Central memory CD8-positive, alpha-beta T cell (primary cell): ENCODE results near the gene ZCCHC18.
A peak's percentile ranks its signal among the peaks of the same experiment; 100 is the strongest.
"Not testable (repeated sequence)": the region's sequence is repeated elsewhere in the genome, so short reads cannot be mapped to it uniquely, and the experiment has no call there.

Source experiments
- ATAC-seq: fragments of 150-1000 bp; cut with Tn5 transposase; replicated peaks from 2 replicates; pipeline ENCODE4 v1.10.0; 2022; ENCODE audit warnings: mild to moderate bottlenecking, moderate FRiP score, moderate number of reproducible peaks; ENCODE audit not compliant: poor library complexity, severe bottlenecking; ENCODE audit errors: extremely low read depth
- DNase-seq, 2 donors: peaks; one replicate each; pipeline ENCODE4 v3.0.0; 2021; ENCODE audit warnings: low spot score in 2 of 2
- H3K27ac Mint-ChIP-seq: one replicate; pipeline ENCODE4 v1.8.0; 2022; ENCODE audit warnings: low read depth, mild to moderate bottlenecking, moderate library complexity, mixed read lengths
- H3K27me3 Mint-ChIP-seq: one replicate; pipeline ENCODE4 v1.8.0; 2022; ENCODE audit warnings: mixed read lengths
- H3K36me3 Mint-ChIP-seq: one replicate; pipeline ENCODE4 v1.8.0; 2022; ENCODE audit warnings: mild to moderate bottlenecking, moderate library complexity, mixed read lengths; ENCODE audit not compliant: insufficient read depth
- H3K4me1 Mint-ChIP-seq: one replicate; pipeline ENCODE4 v1.8.0; 2022; ENCODE audit warnings: mixed read lengths
- H3K4me3 Mint-ChIP-seq: one replicate; pipeline ENCODE4 v1.8.0; 2022; ENCODE audit warnings: mild to moderate bottlenecking, moderate library complexity, mixed read lengths
- H3K9me3 Mint-ChIP-seq: one replicate; pipeline ENCODE4 v1.8.0; 2022; ENCODE audit warnings: mixed read lengths

ZCCHC18 gene

DNA sequence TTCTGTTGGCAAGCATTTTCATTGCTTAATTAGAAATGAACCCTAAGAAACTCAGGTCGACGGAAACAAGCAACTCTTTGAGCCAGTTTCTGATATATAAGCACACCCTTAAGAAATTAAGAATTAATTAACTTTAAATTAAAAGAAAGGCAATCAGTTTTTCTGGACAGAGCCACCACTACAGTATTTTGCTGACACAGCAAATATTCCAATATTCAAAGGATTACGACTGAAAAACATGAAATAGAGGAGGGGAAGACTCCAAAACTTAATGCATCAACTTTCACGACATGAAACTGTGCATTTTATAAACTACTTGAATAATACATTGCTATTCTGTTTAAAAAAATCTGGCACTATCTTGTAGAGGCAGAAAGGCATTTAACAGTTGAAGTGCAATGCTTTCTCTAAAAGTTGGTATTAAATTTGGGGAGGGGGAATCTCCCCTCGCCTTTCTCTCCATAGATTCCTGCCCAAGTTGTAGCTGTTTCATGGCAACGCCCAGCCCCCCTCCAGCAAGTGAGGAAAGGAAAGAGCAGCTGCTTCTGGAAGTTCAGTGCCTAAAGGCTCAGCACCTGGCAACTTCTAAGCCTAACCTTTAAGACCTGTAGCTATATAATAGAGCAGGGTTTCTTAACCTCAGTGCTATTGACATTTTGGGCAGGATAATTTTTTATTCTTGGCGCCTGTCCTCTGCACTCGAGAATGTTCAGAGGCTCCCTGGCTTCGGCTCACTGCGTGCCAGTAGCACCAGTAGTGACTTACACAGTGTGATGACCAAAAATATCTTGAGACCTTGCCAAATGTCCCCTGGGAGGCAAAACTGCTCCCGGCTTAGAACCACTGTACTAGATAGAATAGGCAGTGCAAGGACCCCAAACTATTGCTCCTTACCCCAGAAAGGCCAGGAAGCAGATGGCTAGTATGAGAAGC is 6.7 kb upstream of the ZCCHC18 start:
- peak overlapping the region; percentile 88 for H3K27ac Mint-ChIP-seq
- peaks cover 39% of the 10 kb centered on the region for H3K4me1 Mint-ChIP-seq
- H3K36me3 Mint-ChIP-seq: peaks cover 9% of the 10 kb centered on the region
- ATAC-seq (no peak), DNase-seq (no peak)
- no peak overlapping the region for H3K4me3 Mint-ChIP-seq
- no peaks in the 10 kb centered on the region for H3K27me3 Mint-ChIP-seq
- no peaks in the 10 kb centered on the region for H3K9me3 Mint-ChIP-seq

DNA sequence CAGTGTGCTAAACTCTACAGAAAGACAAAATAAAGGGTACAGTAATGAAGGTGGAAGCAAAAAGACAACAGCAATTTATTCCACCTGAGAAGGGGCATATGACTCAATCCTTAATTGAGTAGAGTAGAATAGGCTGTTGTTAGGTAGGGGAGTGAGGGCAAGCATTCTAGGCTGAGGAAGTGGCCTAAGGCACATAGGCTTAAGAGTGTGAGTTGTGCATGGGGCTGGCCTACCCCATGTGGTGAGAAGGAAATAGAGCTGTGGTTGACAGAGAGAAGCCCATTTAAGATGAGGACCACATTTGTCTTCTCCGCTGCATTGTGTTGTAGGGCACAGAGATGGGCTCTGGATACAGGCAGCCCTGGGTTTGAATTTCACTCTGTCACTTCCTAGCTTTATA is 3.4 kb upstream of the ZCCHC18 start:
- Mint-ChIP-seq H3K36me3 (peaks cover 7% of the 10 kb centered on the region), H3K9me3 (no peaks in the 10 kb centered on the region), H3K4me3 (peak overlapping the region; percentile 48), H3K27me3 (no peaks in the 10 kb centered on the region), H3K27ac (peak overlapping the region; percentile 90), H3K4me1 (peaks cover 52% of the 10 kb centered on the region)
- DNase-seq (no peak), ATAC-seq (no peak)

DNA sequence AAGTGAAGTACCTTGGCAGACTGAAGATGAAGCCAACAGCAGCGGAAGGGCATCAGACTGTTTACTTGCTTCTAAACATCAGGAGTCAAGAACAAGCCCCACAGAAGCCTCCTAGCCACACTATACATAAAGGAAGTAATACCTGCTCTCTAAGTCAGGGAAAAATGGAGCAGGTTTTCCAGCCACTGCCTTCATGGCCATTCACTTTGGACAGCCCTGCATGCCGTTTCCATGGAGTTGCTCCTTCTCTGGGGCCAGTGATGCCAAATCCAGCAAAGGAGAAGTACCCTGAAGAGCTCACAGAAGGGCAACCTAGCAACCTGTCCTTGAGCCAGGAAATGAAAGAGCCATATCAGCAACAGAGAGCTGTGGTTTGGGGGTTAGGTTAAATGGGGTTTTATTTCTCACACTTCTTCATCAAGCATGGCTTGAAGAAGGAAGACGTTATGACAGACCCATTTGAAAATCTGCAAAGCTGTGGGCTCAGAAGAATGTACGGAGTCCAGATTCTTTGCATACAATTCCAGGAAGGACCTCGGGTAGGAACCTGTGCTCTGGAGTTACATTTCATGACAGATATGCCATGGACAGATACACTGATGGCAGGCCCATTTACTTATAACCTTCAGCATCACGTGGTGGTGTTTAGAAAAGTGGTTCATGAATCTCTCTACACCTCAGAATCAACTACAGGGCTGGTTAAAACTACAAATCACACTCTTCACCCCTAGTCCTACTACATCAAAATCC is 1.7 kb upstream of the ZCCHC18 start:
- not testable (repeated sequence) for H3K27me3 Mint-ChIP-seq, H3K36me3 Mint-ChIP-seq, H3K9me3 Mint-ChIP-seq
- H3K4me1 Mint-ChIP-seq: peaks cover 61% of the 10 kb centered on the region
- ATAC-seq: peak; percentile 73
- peak overlapping the region; percentile 90 for H3K27ac Mint-ChIP-seq
- peak in 1 of 2 donors; percentile 49 for DNase-seq
- peak overlapping the region; percentile 94 for H3K4me3 Mint-ChIP-seq

DNA sequence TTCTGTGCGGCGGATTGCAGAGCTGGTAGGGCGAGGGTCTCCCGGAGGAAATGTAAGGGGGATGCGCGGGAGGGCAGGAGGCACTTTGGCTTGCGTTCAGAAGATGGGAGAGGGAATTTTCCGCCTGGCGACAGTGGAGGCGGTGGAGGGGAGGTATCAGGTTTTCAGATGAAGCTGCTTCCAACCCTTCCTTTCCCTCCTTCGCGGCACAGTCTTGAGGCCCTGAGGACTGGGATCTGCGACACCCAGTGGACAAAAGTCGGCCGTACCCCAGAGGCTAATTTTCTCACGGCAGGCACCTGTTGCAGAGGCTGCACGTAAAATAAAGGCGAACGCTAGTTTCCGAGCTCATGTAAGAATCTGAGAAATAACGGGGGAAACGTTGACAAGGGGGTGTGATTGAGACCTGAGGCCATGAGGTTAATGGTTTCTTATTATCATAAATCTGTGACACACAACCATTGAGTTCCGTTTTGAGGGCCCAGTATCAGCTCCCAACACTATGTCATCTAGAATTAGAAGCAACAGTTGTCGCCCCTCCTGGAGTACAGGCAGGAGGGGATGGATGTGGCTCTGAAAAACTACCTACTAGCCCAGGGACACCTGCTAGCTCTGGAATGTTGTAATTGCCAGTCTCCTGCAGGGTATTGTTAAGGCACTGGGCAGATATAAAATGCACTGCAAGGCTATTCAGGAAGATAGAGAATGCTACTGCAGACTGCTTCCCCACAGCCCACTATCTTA is 1.1 kb downstream of the ZCCHC18 start:
- Mint-ChIP-seq H3K27ac (peak overlapping the region; percentile 90), H3K4me3 (peak overlapping the region; percentile 94), H3K36me3 (peaks cover 7% of the 10 kb centered on the region), H3K4me1 (peaks cover 36% of the 10 kb centered on the region), H3K27me3 (no peaks in the 10 kb centered on the region), H3K9me3 (no peaks in the 10 kb centered on the region)
- DNase-seq: peak in 1 of 2 donors; percentile 28
- peak; percentile 25 for ATAC-seq

DNA sequence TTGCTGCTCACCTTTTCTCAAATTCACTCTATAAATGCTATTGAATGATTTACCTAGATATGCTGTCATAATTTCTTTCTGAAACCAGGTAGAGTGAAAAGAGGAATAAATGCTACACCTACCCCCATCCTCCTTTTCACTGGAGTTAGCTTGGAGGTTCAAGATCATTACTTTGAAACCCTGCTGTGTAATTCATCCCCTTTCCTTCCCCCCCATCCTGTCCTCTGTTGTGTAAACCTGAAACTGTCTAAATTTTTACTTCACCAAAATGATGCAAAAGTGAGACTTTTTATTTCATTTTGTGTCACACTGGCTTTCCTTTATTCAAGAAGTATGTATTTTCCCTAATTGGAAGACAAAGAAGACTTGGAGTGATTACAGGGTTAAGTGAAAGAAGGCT is 5.4 kb downstream of the ZCCHC18 start:
- peaks cover 27% of the 10 kb centered on the region for H3K4me1 Mint-ChIP-seq
- H3K9me3 Mint-ChIP-seq: no peaks in the 10 kb centered on the region
- H3K27me3 Mint-ChIP-seq: no peaks in the 10 kb centered on the region
- DNase-seq (no peak), ATAC-seq (no peak)
- no peaks in the 10 kb centered on the region for H3K36me3 Mint-ChIP-seq
- H3K4me3 Mint-ChIP-seq: no peak overlapping the region
- no peak overlapping the region for H3K27ac Mint-ChIP-seq

DNA sequence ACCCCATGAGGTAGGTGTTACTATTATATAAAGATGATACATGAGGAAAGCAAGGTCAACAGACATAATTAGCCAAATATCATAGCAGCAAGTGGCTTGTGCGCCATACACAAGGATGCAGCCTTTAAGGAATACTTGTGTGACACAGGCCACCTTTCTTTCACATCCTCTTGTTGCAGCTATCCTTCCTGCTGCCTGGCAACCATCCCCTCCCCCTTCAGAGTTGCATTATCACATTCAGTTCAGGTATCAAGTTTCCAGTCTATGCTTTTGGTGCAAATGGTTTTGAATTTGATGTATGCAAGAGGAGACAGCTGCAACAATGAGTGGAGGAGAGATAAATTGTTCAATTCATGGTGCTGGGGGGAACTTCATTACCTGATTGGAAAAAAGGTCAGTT is 6.4 kb downstream of the ZCCHC18 start:
- peaks cover 29% of the 10 kb centered on the region for H3K4me1 Mint-ChIP-seq
- DNase-seq (no peak), ATAC-seq (no peak)
- H3K36me3 Mint-ChIP-seq: no peaks in the 10 kb centered on the region
- H3K9me3 Mint-ChIP-seq: no peaks in the 10 kb centered on the region
- H3K4me3 Mint-ChIP-seq: no peak overlapping the region
- no peak overlapping the region for H3K27ac Mint-ChIP-seq
- H3K27me3 Mint-ChIP-seq: no peaks in the 10 kb centered on the region

DNA sequence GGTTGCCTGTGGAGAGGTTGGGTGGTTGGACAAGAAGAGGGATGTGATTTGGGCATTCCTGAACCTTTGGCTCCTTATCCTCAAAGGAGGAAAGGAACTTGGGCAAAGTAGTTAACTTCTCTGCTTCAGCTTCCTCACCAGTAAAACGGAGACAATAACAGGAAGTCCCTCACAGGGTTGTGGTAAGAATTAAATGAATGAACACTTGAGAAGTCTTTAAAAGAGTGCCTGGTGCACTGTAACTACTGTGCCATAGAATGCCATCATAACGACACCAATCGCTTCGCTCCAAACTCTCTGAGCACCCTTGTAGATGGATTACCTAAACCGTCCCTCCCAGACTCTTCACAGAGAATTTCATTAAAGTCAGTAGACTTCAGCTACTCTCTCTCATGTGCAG is 10.5 kb downstream of the ZCCHC18 start:
- H3K27ac Mint-ChIP-seq: peak overlapping the region; percentile 70
- DNase-seq: no peak
- no peaks in the 10 kb centered on the region for H3K9me3 Mint-ChIP-seq
- H3K36me3 Mint-ChIP-seq: peaks cover 7% of the 10 kb centered on the region
- ATAC-seq: peak; percentile 82
- peaks cover 21% of the 10 kb centered on the region for H3K4me1 Mint-ChIP-seq
- no peak overlapping the region for H3K4me3 Mint-ChIP-seq
- H3K27me3 Mint-ChIP-seq: no peaks in the 10 kb centered on the region

DNA sequence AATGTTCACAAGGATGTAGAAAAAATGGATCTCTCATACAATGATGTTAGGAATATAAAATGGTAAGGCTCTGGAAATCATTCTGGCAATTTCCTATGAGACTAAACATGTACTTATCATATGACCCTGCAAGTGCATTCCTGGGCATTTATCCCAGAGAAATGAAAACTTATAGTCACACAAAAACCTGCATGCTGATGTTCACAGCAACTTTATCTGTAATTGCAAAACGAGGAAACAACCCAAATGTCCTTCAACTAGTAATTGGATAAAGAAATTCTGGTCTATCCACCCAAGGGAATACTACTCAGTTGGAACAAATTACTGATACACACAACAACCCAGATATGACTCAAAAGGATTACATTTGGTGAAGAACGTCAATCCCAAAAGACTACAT is 14.5 kb downstream of the ZCCHC18 start:
- DNase-seq (no peak), ATAC-seq (no peak)
- H3K4me1 Mint-ChIP-seq: peaks cover 15% of the 10 kb centered on the region
- peaks cover 15% of the 10 kb centered on the region for H3K36me3 Mint-ChIP-seq
- no peaks in the 10 kb centered on the region for H3K9me3 Mint-ChIP-seq
- no peak overlapping the region for H3K27ac Mint-ChIP-seq
- H3K4me3 Mint-ChIP-seq: no peak overlapping the region
- H3K27me3 Mint-ChIP-seq: no peaks in the 10 kb centered on the region

DNA sequence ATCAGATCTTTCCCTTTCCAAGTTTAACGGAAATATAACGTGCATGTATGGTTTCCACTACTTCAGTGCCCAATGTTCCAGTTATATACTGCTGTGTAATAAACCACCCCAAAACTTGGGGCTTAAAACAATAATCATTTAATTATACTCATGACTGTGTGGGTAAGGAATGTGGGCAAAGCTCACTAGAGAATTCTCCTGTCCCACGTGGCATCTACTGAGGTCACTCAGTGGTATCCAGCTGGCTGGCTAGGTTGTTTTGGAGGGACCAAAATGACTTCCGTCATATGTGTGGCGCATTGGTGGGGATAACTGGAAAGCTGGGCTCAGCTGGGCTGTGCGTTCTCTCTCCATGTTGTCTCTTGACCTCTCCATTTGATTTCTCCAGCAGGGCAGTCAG is 18.5 kb downstream of the ZCCHC18 start:
- Mint-ChIP-seq H3K4me1 (peaks cover 15% of the 10 kb centered on the region), H3K4me3 (no peak overlapping the region), H3K27ac (no peak overlapping the region), H3K9me3 (no peaks in the 10 kb centered on the region), H3K27me3 (no peaks in the 10 kb centered on the region), H3K36me3 (peaks cover 11% of the 10 kb centered on the region)
- DNase-seq (no peak), ATAC-seq (no peak)

DNA sequence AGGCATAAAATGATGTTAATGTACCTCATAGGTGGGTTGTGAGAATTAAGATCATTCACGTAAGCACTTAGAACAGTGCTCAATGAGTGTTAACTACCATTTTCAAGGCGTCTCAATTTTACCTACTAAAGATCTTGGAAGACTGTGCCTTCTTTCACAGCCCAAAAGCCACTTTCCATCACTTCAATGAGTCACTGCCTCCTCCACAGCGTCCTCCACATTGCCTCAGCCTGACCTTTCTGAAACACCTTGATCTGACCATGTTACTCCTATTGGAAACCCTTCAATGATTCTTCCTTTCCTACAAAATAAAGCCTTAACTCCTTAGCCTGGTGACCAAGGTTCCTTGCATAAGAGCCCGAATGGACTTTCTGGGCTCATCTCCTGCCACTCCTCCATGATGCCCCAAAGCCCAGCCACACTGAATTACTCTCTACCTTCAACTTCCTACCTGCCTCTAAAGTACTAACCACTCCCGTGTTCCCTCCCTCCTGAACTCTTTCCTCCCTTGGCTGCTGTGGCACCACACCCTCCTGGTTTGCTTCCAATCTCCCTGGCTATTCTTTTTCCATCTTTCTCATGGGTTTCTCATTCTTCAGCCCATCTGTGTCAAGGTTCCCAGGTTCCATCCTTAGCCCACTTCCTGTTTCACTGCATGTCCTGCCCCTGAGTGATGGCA is 22.4 kb downstream of the ZCCHC18 start:
- no peak overlapping the region for H3K4me3 Mint-ChIP-seq
- H3K9me3 Mint-ChIP-seq: no peaks in the 10 kb centered on the region
- peaks cover 8% of the 10 kb centered on the region for H3K36me3 Mint-ChIP-seq
- ATAC-seq (no peak), DNase-seq (no peak)
- H3K27ac Mint-ChIP-seq: peak overlapping the region; percentile 37
- peaks cover 15% of the 10 kb centered on the region for H3K4me1 Mint-ChIP-seq
- H3K27me3 Mint-ChIP-seq: no peaks in the 10 kb centered on the region

DNA sequence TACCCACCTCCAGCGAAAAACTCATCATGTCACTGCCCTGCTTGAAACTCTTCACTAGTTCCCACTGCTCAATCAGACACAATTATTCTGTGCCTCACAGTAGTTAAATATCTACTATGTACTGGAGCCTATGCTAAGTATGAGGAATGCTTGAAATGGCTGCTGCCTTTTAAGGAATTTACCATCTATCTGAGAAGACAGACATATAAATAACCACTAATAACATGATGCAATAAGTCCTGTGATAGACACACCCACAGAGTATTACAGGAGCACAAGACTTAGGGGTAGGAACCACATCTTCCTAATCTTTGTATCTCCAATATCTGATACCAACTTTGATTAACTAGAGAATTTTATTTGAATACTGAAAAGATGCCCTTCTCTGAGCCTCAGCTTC is 23.4 kb downstream of the ZCCHC18 start:
- Mint-ChIP-seq H3K4me1 (peaks cover 15% of the 10 kb centered on the region), H3K4me3 (no peak overlapping the region), H3K27me3 (no peaks in the 10 kb centered on the region), H3K27ac (peak overlapping the region; percentile 37), H3K36me3 (peaks cover 4% of the 10 kb centered on the region), H3K9me3 (no peaks in the 10 kb centered on the region)
- DNase-seq: no peak
- no peak for ATAC-seq
